Stimulated activated CD4-positive, alpha-beta T cell treated with anti-CD3 and anti-CD28 coated beads, Interleukin-2, amount 100 ng/mL, for 4 hours (primary cell): ENCODE measurements around the gene FGD5.

Experiments
- DNase-seq: peaks from one replicate; pipeline ENCODE4 v3.0.0-alpha.2; 2020; ENCODE audit warnings: low read depth

The FGD5 gene

GRCh38 chr3:14907043-14907966 lies 88.5 kb downstream of the FGD5 start:
- DNase-seq = no peak

GRCh38 chr3:14909250-14909649 lies 90.5 kb downstream of the FGD5 start:
- DNase-seq = no peak

GRCh38 chr3:14911651-14912050 lies 92.9 kb downstream of the FGD5 start:
- DNase-seq = no peak

- DNase-seq = no peak
These were observed 94.5 kb downstream of the FGD5 start for GRCh38 chr3:14913071-14913925.

- no peak for DNase-seq
These were observed 95.4 kb downstream of the FGD5 start for GRCh38 chr3:14913926-14914778.

- no peak for DNase-seq
These were observed 96.0 kb downstream of the FGD5 start for GRCh38 chr3:14914779-14915117.

GRCh38 chr3:14915636-14916222 lies 97.0 kb downstream of the FGD5 start:
- DNase-seq = no peak

- DNase-seq = no peak
These were observed 99.6 kb downstream of the FGD5 start for GRCh38 chr3:14918356-14918860.

- DNase-seq = no peak
These were observed 101.8 kb downstream of the FGD5 start for GRCh38 chr3:14920536-14920935.

- peak; percentile 60 for DNase-seq
These were observed 102.4 kb downstream of the FGD5 start for GRCh38 chr3:14921034-14921616.

- no peak for DNase-seq
These were observed 103.3 kb downstream of the FGD5 start for GRCh38 chr3:14921811-14922705.

GRCh38 chr3:14922863-14923262 lies 104.1 kb downstream of the FGD5 start:
- no peak for DNase-seq

- no peak for DNase-seq
These were observed 104.7 kb downstream of the FGD5 start for GRCh38 chr3:14923476-14923875.

GRCh38 chr3:14925729-14926591 lies 107.2 kb downstream of the FGD5 start:
- DNase-seq = no peak

GRCh38 chr3:14926592-14926991 lies 107.8 kb downstream of the FGD5 start:
- DNase-seq = no peak

- no peak for DNase-seq
These were observed 108.5 kb downstream of the FGD5 start for GRCh38 chr3:14927308-14927707.

GRCh38 chr3:14929310-14930074 lies 110.7 kb downstream of the FGD5 start:
- DNase-seq = no peak

GRCh38 chr3:14933820-14934425 lies 115.2 kb downstream of the FGD5 start:
- DNase-seq = no peak
